Measurements from ENCODE around the gene FBXL19.

The FBXL19 gene

DNA sequence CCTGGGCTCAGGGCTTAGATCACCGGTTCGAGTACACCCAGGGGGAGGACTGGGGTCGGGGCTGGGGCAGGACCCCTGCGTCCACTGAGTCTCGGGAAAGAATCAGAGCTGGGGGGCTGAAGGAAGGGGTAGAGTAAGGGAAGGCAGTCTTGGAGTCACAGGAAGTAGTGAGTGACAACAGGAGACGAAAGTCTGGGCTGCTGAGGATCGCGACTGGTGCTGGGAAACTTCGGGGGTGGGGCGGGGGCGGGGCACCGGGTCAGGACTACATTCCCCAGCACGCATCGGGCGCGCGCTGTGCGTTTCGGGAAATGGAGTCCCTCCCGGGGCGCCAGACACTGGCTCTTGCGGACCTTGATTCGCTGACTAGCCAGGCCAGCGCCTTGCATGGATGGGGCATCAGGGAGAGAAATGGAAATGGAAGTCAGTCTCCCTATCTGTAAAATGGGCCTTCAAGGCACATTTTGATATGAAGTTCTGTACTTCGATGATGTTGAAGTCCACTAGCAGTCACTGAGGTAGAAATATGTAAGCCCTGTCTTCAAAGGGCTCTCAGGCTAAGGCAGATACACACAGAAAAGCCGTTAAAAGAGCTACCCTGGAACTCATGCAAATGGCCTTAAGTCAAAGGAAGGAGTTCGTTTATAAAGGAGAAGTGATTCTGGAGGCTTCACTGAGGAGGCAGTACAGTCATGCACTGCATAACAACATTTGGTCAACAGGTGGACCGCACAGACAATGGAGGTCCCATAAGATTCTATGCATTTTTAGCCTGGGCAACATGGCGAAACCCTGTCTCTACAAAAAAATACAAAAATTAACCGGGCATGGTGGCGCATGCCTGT, 26.3 kb upstream of the FBXL19 start:
- peaks cover 43% of the 10 kb centered on the region in 2 experiments for H3K4me1 ChIP-seq (ENCODE audit: control insufficient read depth in 1 of 2, insufficient read depth in 1 of 2, low read depth in 1 of 2, low read length in 1 of 2)

DNA sequence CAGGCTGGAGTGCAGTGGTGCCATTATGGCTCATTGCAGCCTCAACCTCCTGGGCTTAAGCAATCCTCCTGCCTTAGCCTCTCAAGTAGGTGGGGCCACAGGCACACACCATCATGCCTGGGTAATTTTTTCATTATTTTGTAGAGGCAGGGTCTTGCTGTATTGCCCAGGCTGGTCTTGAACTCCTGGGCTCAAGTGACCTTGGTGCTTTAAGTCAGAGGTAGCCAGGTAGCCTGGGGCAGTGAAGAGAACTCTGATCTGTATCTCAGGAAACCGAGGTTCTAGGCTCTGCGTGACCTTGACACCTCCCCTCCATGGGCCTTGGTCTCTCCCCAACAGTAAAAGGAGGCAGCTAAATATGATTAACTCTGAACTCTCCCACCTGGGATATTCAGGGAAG, 23.6 kb upstream of the FBXL19 start:
- H3K4me1 ChIP-seq (ENCODE audit: control insufficient read depth in 1 of 2, insufficient read depth in 1 of 2, low read depth in 1 of 2, low read length in 1 of 2): peaks cover 53 to 55% of the 10 kb centered on the region in 2 experiments
- H3K9me3 ChIP-seq: no peaks in the 10 kb centered on the region
- H3K36me3 ChIP-seq: no peaks in the 10 kb centered on the region
- no peak overlapping the region for H3K27ac ChIP-seq
- no peaks in the 10 kb centered on the region for H3K27me3 ChIP-seq
- H3K4me3 ChIP-seq (ENCODE audit: low read depth in 1 of 2, low read length in 1 of 2): no peak overlapping the region
- TF ChIP-seq, protein P1, sequence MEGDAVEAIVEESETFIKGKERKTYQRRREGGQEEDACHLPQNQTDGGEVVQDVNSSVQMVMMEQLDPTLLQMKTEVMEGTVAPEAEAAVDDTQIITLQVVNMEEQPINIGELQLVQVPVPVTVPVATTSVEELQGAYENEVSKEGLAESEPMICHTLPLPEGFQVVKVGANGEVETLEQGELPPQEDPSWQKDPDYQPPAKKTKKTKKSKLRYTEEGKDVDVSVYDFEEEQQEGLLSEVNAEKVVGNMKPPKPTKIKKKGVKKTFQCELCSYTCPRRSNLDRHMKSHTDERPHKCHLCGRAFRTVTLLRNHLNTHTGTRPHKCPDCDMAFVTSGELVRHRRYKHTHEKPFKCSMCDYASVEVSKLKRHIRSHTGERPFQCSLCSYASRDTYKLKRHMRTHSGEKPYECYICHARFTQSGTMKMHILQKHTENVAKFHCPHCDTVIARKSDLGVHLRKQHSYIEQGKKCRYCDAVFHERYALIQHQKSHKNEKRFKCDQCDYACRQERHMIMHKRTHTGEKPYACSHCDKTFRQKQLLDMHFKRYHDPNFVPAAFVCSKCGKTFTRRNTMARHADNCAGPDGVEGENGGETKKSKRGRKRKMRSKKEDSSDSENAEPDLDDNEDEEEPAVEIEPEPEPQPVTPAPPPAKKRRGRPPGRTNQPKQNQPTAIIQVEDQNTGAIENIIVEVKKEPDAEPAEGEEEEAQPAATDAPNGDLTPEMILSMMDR (IDR thresholded peaks at IDR 0.05): no peak

More for the DNA sequence above, 26.3 kb upstream of the FBXL19 start:
- TF ChIP-seq, protein P1 (IDR thresholded peaks at IDR 0.05): peak; percentile 20
- Histone ChIP-seq H3K27ac (peak overlapping the region; percentile 58), H3K4me3 (ENCODE audit: low read depth in 1 of 2, low read length in 1 of 2) (peak overlapping the region; percentile 64), H3K27me3 (no peaks in the 10 kb centered on the region), H3K9me3 (no peaks in the 10 kb centered on the region), H3K36me3 (no peaks in the 10 kb centered on the region)

DNA sequence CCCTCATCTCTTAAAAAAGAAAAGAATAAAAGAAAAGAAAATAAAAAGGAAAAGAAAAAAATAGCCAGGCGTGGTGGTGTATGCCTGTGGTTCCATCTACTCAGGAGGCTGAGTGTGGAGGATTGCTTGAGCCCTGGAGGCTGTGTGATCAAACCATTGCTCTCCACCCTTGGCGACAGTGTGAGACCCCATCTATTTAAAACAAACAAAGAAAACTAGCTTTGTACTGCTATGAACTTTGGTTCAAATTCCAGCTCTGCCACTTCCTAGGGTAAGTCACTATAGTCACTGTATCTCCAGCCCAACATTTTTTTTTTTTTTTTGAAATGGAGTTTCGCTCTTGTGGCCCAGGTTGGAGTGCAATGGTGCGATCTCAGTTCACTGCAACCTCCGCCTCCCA, 22.8 kb upstream of the FBXL19 start:
- H3K27me3 ChIP-seq: no peaks in the 10 kb centered on the region
- H3K36me3 ChIP-seq: no peaks in the 10 kb centered on the region
- H3K4me3 ChIP-seq (ENCODE audit: low read depth in 1 of 2, low read length in 1 of 2): no peak overlapping the region
- TF ChIP-seq, protein P1 (IDR thresholded peaks at IDR 0.05): no peak
- H3K9me3 ChIP-seq: no peaks in the 10 kb centered on the region
- no peak overlapping the region for H3K27ac ChIP-seq
- H3K4me1 ChIP-seq (ENCODE audit: control insufficient read depth in 1 of 2, insufficient read depth in 1 of 2, low read depth in 1 of 2, low read length in 1 of 2): peaks cover 61% of the 10 kb centered on the region in 2 experiments

DNA sequence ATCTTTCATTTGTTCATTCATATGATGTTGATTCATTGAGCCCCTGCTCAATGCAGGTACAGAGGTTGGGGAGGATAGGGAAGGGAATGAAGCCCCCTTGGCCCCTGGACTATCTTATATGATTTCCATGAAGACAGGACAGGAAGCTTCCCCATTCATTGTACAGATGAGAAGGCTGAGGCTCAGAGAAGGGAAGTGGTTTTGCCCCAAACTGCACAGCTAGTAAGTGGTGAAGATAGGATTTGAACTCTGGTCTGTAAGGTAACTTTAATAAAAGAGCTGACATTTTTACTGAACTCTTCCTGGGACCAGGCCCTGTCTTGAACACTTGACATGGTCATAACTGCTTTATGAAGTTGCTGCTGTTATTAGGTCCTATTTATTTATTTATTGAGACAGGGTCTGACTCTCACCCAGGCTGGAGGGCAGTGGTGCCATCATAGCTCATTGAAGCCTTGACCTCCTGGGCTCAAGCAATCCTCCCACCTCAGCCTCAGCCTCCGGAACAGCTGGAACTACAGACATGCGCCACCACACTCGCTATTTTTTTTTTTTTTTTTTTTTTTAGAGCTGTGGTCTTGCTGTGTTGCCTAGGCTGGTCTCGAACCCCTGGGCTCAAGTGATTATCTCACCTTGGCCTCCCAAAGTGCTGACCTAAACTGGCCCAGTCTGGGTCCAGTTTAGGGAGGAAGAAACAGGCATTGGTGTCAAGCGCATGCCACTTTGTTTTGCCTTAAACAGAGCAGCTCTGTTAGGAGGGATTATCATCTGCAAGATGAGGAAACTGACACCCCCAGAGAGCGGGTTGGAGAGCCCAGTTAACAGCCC, 22.0 kb upstream of the FBXL19 start:
- no peaks in the 10 kb centered on the region for H3K9me3 ChIP-seq
- no peaks in the 10 kb centered on the region for H3K36me3 ChIP-seq
- peaks cover 54 to 55% of the 10 kb centered on the region in 2 experiments for H3K4me1 ChIP-seq (ENCODE audit: control insufficient read depth in 1 of 2, insufficient read depth in 1 of 2, low read depth in 1 of 2, low read length in 1 of 2)
- peak overlapping the region; percentile 89 for H3K27ac ChIP-seq
- H3K27me3 ChIP-seq: no peaks in the 10 kb centered on the region
- H3K4me3 ChIP-seq (ENCODE audit: low read depth in 1 of 2, low read length in 1 of 2): peak overlapping the region; percentile 59 to 74
- TF ChIP-seq, protein P1 (IDR thresholded peaks at IDR 0.05): no peak

DNA sequence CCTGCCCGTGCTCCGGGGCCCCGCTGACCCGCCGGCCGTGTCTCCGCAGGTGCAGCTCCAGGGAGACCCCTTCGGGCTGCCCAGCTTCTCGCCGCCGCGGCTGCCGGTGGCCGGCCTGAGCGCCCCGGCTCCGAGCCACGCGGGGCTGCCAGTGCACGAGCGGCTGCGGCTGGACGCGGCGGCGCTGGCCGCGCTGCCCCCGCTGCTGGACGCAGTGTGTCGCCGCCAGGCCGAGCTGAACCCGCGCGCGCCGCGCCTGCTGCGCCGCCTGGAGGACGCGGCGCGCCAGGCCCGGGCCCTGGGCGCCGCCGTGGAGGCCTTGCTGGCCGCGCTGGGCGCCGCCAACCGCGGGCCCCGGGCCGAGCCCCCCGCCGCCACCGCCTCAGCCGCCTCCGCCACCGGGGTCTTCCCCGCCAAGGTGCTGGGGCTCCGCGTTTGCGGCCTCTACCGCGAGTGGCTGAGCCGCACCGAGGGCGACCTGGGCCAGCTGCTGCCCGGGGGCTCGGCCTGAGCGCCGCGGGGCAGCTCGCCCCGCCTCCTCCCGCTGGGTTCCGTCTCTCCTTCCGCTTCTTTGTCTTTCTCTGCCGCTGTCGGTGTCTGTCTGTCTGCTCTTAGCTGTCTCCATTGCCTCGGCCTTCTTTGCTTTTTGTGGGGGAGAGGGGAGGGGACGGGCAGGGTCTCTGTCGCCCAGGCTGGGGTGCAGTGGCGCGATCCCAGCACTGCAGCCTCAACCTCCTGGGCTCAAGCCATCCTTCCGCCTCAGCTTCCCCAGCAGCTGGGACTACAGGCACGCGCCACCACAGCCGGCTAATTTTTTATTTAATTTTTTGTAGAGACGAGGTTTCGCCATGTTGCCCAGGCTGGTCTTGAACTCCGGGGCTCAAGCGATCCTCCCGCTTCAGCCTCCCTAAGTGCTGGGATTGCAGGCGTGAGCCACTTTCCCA, 21.1 kb upstream of the FBXL19 start:
- no peaks in the 10 kb centered on the region for H3K36me3 ChIP-seq
- TF ChIP-seq, protein P1 (IDR thresholded peaks at IDR 0.05): peak; percentile 43
- H3K9me3 ChIP-seq: no peaks in the 10 kb centered on the region
- no peaks in the 10 kb centered on the region for H3K27me3 ChIP-seq
- H3K27ac ChIP-seq: peak overlapping the region; percentile 89
- peaks cover 46 to 47% of the 10 kb centered on the region in 2 experiments for H3K4me1 ChIP-seq (ENCODE audit: control insufficient read depth in 1 of 2, insufficient read depth in 1 of 2, low read depth in 1 of 2, low read length in 1 of 2)
- H3K4me3 ChIP-seq (ENCODE audit: low read depth in 1 of 2, low read length in 1 of 2): peak overlapping the region; percentile 68 to 74

Data from neutrophil (primary cell).